ENCODE measurements around the gene H2AZ2.

H2AZ2 gene

GRCh38 chr7:44891791-44892190, 43.9 kb upstream of the H2AZ2 start:
- Histone ChIP-seq H3K4me3 (replicated peaks; ENCODE audit: insufficient read depth, low read length) (no peak overlapping the region), H3K27ac (replicated peaks) (no peak overlapping the region), H3K27me3 (ENCODE audit: insufficient read depth, poor library complexity, severe bottlenecking) (no peaks in the 10 kb centered on the region)
- DNase-seq (ENCODE audit: low read depth in 1 of 2, low spot score in 1 of 2) = no peak
- TF ChIP-seq, protein P1, sequence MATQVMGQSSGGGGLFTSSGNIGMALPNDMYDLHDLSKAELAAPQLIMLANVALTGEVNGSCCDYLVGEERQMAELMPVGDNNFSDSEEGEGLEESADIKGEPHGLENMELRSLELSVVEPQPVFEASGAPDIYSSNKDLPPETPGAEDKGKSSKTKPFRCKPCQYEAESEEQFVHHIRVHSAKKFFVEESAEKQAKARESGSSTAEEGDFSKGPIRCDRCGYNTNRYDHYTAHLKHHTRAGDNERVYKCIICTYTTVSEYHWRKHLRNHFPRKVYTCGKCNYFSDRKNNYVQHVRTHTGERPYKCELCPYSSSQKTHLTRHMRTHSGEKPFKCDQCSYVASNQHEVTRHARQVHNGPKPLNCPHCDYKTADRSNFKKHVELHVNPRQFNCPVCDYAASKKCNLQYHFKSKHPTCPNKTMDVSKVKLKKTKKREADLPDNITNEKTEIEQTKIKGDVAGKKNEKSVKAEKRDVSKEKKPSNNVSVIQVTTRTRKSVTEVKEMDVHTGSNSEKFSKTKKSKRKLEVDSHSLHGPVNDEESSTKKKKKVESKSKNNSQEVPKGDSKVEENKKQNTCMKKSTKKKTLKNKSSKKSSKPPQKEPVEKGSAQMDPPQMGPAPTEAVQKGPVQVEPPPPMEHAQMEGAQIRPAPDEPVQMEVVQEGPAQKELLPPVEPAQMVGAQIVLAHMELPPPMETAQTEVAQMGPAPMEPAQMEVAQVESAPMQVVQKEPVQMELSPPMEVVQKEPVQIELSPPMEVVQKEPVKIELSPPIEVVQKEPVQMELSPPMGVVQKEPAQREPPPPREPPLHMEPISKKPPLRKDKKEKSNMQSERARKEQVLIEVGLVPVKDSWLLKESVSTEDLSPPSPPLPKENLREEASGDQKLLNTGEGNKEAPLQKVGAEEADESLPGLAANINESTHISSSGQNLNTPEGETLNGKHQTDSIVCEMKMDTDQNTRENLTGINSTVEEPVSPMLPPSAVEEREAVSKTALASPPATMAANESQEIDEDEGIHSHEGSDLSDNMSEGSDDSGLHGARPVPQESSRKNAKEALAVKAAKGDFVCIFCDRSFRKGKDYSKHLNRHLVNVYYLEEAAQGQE (IDR thresholded peaks at IDR 0.05; ENCODE audit: insufficient replicate concordance, low read depth) = no peak
- TF ChIP-seq POLR2AphosphoS5 (IDR thresholded peaks at IDR 0.05; ENCODE audit: low read depth) (no peak), GABPA (IDR thresholded peaks at IDR 0.05; ENCODE audit: low read depth) (no peak), SPI1 (IDR thresholded peaks at IDR 0.05; ENCODE audit: borderline replicate concordance, low read depth) (no peak)
- TF ChIP-seq, protein P2, sequence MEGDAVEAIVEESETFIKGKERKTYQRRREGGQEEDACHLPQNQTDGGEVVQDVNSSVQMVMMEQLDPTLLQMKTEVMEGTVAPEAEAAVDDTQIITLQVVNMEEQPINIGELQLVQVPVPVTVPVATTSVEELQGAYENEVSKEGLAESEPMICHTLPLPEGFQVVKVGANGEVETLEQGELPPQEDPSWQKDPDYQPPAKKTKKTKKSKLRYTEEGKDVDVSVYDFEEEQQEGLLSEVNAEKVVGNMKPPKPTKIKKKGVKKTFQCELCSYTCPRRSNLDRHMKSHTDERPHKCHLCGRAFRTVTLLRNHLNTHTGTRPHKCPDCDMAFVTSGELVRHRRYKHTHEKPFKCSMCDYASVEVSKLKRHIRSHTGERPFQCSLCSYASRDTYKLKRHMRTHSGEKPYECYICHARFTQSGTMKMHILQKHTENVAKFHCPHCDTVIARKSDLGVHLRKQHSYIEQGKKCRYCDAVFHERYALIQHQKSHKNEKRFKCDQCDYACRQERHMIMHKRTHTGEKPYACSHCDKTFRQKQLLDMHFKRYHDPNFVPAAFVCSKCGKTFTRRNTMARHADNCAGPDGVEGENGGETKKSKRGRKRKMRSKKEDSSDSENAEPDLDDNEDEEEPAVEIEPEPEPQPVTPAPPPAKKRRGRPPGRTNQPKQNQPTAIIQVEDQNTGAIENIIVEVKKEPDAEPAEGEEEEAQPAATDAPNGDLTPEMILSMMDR (IDR thresholded peaks at IDR 0.05; ENCODE audit: insufficient read depth, low read length) = no peak

DNA sequence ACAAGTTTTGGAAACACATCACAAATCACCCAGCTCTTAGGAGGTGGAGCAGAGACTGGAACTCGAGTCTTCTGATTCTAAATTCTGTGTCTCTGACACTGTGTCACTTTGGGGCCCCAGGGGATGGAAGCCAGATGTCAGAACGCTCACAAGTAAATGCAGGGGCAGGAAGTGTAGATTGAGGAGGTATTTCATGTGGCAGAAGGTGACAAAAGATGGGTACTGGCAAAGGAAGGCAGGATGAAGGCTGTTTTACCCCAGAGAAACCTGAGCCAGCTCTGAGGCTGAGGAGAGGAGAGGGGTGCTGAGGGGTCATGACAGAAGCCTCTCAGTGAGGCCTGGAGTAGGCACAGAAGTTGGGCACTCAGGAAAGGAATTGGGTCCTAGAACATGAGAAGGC, 43.5 kb upstream of the H2AZ2 start:
- no peak for DNase-seq (ENCODE audit: low read depth in 1 of 2, low spot score in 1 of 2)
- Histone ChIP-seq H3K27me3 (ENCODE audit: insufficient read depth, poor library complexity, severe bottlenecking) (no peaks in the 10 kb centered on the region), H3K27ac (replicated peaks) (no peak overlapping the region)

DNA sequence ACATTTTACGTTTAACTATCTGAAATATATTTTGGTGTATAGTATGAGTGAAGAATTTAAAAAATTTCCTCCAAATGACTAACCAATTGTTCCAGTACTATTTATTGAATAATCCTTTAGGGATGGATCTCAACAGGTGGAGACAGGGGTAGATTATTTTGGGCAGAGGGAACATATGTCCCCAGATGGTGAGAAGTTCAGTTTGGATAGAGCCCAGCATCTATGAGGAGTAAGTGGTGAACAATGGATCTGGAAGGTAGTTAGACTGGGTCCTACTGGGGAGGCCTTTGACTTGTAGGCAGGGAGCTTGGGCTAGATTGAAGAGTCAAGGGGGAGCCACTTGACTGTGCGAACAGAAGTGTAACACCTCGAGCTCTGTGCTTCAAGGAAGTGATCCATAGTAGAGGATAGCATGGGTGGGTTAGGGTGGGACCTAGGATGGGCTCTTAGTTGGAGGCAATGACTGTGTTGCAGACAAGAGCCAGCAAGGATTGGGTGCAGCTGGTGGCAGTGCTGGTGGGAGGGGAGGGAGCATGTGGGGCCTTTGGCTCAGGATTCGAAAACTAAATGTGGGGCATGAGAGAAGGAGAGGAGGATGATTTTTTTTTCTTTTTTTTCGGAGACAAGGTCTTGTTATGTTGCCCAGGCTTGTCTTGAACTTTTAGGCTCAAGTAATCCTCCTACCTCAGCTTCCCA, 41.3 kb upstream of the H2AZ2 start:
- Histone ChIP-seq H3K27ac (replicated peaks) (no peak overlapping the region), H3K4me3 (replicated peaks; ENCODE audit: insufficient read depth, low read length) (no peak overlapping the region), H3K27me3 (ENCODE audit: insufficient read depth, poor library complexity, severe bottlenecking) (no peaks in the 10 kb centered on the region)
- no peak for DNase-seq (ENCODE audit: low read depth in 1 of 2, low spot score in 1 of 2)
- TF ChIP-seq SPI1 (IDR thresholded peaks at IDR 0.05; ENCODE audit: borderline replicate concordance, low read depth) = no peak
- TF ChIP-seq, protein P2 (IDR thresholded peaks at IDR 0.05; ENCODE audit: insufficient read depth, low read length) = no peak
- no peak for TF ChIP-seq POLR2AphosphoS5 (IDR thresholded peaks at IDR 0.05; ENCODE audit: low read depth)
- TF ChIP-seq, protein P1 (IDR thresholded peaks at IDR 0.05; ENCODE audit: insufficient replicate concordance, low read depth) = no peak

More for the DNA sequence above, 43.5 kb upstream of the H2AZ2 start:
- TF ChIP-seq, protein P2 (IDR thresholded peaks at IDR 0.05; ENCODE audit: insufficient read depth, low read length) = no peak
- TF ChIP-seq POLR2AphosphoS5 (IDR thresholded peaks at IDR 0.05; ENCODE audit: low read depth) (no peak), GABPA (IDR thresholded peaks at IDR 0.05; ENCODE audit: low read depth) (no peak), SPI1 (IDR thresholded peaks at IDR 0.05; ENCODE audit: borderline replicate concordance, low read depth) (no peak)
- TF ChIP-seq, protein P1 (IDR thresholded peaks at IDR 0.05; ENCODE audit: insufficient replicate concordance, low read depth) = no peak
- no peak overlapping the region for H3K4me3 ChIP-seq (replicated peaks; ENCODE audit: insufficient read depth, low read length)

Measured in HL-60 (cell line).